HG02571 (cell line): ENCODE measurements around the gene MTHFD1L.

Source experiments
- ATAC-seq: cut with Tn5 transposase; IDR thresholded peaks from one replicate; pipeline ENCODE4 v1.9.1; 2021; ENCODE audit warnings: mild to moderate bottlenecking, moderate library complexity; ENCODE audit not compliant: unreplicated experiment

MTHFD1L gene

GRCh38 chr6:150897400-150897943 lies 32.0 kb downstream of the MTHFD1L start:
- no peak for ATAC-seq

GRCh38 chr6:150898399-150899170 lies 33.1 kb downstream of the MTHFD1L start:
- peak; percentile 38 for ATAC-seq

GRCh38 chr6:150899231-150899630 lies 33.7 kb downstream of the MTHFD1L start:
- ATAC-seq, result no peak

DNA sequence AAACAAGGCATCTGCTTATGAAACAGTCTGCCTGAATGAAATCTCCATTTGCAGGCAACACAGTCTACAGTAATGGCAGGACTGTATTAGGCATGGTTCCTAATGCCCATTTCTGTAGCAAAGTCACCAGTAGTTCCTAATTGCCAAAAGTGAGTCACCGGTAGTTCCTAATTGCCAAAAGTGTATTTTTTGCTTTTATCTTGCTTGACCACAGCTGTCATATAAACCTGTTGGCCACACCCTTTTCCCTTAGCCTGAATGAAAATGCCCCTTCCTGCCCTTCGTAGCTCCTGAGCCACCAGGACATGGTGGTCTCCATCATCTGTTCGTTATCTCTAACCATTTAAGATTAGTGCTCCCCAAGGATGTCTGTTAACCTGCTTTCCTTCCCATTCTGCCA lies 34.5 kb downstream of the MTHFD1L start:
- ATAC-seq, result no peak

DNA sequence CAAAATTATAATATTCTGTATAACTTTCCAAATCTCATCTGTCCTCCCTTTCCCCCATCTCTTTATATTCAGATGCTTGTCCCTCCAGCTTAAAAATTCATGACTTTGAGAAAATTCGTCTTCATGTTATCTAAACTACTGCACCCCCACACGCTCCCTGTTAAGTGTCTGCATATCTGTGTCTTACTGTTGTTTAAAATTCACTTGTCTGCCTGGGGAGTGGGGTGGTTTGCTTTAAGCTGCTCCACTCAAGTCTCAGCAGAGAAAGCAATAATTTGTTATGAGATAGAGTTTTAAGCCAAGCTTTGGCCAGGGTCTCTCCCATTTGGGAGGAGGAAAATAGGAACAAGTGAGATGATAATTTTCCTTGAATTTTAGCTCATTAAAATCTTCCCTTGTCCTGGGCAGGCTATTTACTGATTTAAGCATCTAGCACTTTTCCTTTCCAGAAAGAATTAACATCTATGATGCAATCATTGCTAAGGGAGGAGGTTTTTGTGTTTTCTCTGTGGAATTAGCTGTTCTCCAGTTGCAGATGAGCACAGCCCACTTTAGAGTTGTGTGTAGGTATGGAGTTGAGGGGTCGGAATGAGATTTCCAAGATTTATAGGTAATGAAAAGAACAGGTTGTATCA lies 36.8 kb downstream of the MTHFD1L start:
- ATAC-seq, result no peak

- no peak for ATAC-seq
Observed at GRCh38 chr6:150905769-150906168, 40.3 kb downstream of the MTHFD1L start.

GRCh38 chr6:150906641-150907326 lies 41.3 kb downstream of the MTHFD1L start:
- ATAC-seq, result no peak

DNA sequence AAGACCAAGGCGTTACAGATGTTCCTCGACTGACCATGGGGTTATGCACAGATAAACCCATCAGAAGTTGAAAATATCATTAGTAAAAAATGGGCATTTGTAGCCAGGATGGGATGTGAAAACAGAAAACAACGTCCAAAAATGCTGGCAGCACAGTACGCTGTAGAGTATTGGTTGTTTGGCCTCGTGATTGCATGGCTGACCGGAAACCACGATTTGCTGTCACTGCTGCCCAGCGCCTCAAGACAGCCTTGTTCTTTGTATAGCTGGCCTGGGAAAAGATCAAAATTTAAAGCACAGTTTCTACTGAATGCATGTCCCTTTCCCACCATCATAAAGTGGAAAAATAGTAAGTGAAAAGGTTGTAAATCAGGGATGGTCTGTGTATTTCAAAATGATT lies 41.9 kb downstream of the MTHFD1L start:
- ATAC-seq, result no peak

DNA sequence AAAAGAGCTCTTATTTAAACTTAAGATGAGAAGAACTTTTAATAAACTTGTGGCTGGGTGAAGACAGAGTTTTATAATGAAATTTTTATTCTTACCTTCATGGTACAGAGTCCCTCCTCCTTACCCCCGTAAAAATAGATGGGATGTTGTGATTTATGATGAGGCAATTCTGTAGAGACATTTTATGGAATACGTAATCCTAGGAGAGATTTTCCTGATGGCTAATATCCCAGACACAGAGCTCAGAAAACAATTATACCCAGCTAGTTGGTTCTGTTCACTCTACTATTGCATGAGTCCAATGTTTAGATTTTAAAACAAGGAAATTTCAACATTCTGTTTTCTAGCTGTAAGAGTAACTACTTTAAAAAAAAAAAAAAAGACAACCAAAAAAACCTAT lies 43.4 kb downstream of the MTHFD1L start:
- no peak for ATAC-seq

GRCh38 chr6:150910561-150910960 lies 45.1 kb downstream of the MTHFD1L start:
- ATAC-seq, result no peak

DNA sequence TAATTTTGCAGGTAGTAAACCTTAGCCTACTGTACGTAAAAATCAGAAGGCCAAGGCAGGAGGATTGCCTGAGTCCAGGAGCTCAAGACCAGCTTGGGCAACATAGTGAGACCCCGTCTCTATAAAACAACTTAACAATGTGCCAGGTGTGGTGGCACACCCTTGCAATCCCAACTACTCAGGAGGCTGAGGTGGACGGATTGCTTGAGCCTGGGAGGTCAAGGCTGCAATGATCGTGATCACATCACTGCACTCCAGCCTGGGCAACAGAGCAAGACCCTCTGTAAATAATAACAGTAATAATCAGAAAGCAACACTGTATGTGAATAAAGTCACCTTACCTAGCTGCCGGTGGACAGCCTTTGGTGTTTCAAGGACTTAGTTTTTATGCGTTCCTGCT lies 48.9 kb downstream of the MTHFD1L start:
- ATAC-seq, result no peak

DNA sequence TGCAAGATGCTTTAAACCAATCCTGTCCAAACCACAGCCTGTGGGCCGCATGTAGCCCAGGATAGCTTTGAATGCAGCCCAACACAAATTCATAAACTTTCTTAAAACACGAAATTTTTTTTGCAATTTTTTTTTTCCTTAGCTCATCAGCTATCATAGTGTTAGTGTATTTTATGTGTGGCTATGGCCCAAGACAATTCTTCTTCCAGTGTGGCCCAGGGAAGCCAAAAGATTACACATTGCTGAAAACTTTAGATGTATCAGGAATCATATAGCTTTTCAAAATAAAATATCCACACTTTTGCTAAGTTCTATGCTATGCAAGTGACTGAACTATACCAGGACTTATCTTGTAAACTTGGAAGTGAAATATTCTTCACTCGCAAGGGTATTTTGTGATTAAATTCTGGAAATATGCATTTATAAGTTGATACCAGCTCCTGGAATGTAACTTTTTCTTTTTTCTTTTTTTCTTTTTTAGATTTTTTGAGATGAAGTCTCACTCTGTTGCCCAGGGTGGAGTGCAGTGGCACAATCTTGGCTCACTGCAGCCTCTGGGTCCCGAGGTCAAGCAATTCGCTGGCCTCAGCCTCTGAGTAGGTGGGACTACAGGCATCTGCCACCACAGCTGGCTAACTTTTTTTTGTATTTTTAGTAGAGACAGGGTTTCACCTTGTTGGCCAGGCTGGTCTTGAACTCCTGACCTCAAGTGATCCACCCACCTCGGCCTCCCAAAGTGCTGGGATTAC lies 49.8 kb downstream of the MTHFD1L start:
- no peak for ATAC-seq

DNA sequence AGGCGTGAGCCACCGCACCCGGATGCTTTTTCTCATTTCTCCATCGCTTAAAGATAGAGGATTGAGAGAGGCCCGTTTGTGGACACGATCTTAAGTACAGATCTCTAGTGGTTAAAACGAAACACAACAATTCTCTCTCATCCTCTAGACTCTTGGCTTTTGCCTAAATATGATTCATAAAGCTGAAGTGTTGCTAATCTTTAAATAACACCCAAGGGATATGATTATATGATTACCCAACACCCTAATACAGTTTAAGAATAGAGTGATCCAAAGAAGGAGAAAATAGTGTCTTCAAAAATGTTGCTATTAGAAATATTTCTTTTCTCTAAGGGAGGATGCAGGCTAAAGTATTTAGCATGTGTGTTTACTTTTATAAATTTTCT lies 50.4 kb downstream of the MTHFD1L start:
- ATAC-seq, result no peak

GRCh38 chr6:150919938-150920337 lies 54.4 kb downstream of the MTHFD1L start:
- no peak for ATAC-seq

DNA sequence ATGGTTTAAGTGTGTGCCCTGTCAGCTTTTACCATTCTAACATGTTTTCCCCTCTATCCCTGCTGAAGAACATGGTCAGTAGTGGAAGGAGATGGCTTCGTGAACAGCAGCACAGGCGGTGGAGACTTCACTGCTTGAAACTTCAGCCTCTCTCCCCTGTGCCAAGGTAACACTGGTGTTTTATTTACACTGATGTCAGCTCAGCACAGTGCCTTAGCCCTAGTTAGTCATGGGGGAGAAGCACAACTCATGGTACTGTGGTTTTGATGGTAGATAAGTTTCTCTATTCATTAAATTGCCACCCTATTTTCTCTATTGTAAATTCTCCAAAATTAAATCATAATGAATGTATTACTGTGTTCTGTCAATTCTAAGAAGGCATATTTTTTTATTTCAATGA lies 56.6 kb downstream of the MTHFD1L start:
- ATAC-seq, result no peak

DNA sequence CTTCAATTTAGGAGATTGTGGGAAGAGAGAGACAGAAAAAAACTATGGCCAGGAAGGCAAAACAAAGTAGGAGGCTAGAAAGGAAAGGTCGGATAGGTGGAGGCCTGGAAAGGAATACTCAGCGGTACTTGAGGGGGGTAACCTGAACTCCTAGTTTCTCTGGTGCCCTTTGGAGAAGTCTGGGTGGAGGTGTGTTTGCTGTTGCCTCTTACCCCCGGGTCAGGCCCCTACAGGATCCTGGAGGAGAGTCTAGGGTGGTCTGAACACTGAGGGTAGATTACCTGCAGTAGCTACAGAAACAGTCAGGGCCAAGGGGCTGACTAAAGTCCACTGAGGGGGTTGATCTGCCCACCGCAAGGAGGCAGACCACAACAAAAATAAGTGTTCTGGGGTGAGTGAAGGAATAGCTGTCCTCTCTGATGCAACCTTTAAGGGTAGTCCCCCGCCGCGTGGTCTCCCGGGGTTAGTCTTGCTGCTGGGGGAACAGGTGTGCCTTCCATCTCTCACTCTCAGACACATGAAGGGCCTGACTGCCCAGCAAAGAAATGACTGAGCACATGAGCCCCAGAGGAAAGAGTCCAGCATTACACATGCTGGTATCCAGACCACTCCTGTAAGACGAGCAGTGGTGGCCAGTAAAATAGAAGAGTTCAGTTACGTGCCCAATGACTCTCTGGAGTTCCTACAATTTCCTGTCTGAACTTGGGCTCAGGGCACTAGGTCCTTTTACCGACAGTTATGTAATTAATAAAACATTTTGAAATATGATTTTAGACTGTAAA lies 59.5 kb downstream of the MTHFD1L start:
- no peak for ATAC-seq

GRCh38 chr6:150925590-150925928 lies 60.1 kb downstream of the MTHFD1L start:
- no peak for ATAC-seq

DNA sequence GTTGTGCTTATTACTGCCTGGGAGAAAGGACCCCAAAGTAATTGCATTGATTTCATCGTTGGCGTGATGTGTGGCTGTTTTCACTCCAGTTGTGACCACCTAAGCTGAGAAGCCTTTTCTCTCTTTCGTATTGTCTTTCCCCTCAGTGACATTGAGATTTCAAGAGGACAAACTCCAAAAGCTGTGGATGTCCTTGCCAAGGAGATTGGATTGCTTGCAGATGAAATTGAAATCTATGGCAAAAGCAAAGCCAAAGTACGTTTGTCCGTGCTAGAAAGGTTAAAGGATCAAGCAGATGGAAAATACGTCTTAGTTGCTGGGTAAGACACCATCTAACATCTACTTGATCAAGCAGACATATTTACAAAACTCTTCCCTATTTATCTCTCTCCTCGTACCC lies 60.5 kb downstream of the MTHFD1L start:
- no peak for ATAC-seq

DNA sequence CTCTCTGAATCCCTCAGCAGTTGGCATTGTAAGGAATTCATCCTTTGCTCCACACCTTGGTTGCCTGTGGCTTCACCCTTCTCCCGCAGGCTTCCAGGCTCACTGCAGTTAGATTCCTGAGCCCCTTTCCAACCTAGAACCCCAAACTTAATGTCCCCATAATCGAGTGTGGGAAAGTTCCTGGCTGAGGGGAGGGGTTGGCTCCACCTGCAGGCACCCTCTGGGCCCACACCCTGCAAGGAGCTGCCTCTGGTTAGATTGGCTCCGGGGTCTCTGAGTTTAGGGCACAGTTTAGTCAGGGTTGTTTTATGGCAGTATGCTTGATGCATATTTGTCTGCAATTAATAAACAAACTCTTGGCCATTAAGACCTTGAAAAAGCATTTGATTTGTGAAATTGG lies 63.4 kb downstream of the MTHFD1L start:
- ATAC-seq, result no peak

- ATAC-seq, result no peak
Observed at GRCh38 chr6:150929416-150929815, 63.9 kb downstream of the MTHFD1L start.
